T-helper 22 cell (primary cell): ENCODE measurements around the gene DNTTIP2.
"Not testable (repeated sequence)": the region's sequence is repeated elsewhere in the genome, so short reads cannot be mapped to it uniquely, and the experiment has no call there.

Experiments used
- DNase-seq: peaks from one replicate; pipeline ENCODE4 v3.0.0-alpha.2; 2020; ENCODE audit warnings: low read depth

The DNTTIP2 gene

GRCh38 chr1:93842750-93843500, 36.1 kb downstream of the DNTTIP2 start:
- DNase-seq = no peak

GRCh38 chr1:93841771-93842170, 37.2 kb downstream of the DNTTIP2 start:
- DNase-seq = no peak

- DNase-seq = no peak
Measured at GRCh38 chr1:93840956-93841482, 38.0 kb downstream of the DNTTIP2 start.

GRCh38 chr1:93839753-93840152, 39.3 kb downstream of the DNTTIP2 start:
- DNase-seq = no peak

GRCh38 chr1:93839307-93839706, 39.7 kb downstream of the DNTTIP2 start:
- DNase-seq = no peak

GRCh38 chr1:93837961-93838360, 41.0 kb downstream of the DNTTIP2 start:
- DNase-seq = no peak

GRCh38 chr1:93833293-93833692, 45.7 kb downstream of the DNTTIP2 start:
- not testable (repeated sequence) for DNase-seq

GRCh38 chr1:93829061-93829460, 49.9 kb downstream of the DNTTIP2 start:
- DNase-seq = no peak

- DNase-seq = no peak
Measured at GRCh38 chr1:93828367-93828755, 50.6 kb downstream of the DNTTIP2 start.

- no peak for DNase-seq
Measured at GRCh38 chr1:93827633-93828366, 51.2 kb downstream of the DNTTIP2 start.

- no peak for DNase-seq
Measured at GRCh38 chr1:93827128-93827527, 51.9 kb downstream of the DNTTIP2 start.

GRCh38 chr1:93824834-93825233, 54.2 kb downstream of the DNTTIP2 start:
- no peak for DNase-seq

- DNase-seq = no peak
Measured at GRCh38 chr1:93822730-93823425, 56.1 kb downstream of the DNTTIP2 start.

GRCh38 chr1:93821423-93822144, 57.4 kb downstream of the DNTTIP2 start:
- no peak for DNase-seq

- no peak for DNase-seq
Measured at GRCh38 chr1:93820554-93821422, 58.2 kb downstream of the DNTTIP2 start.

GRCh38 chr1:93818570-93818959, 60.4 kb downstream of the DNTTIP2 start:
- no peak for DNase-seq

GRCh38 chr1:93817819-93818569, 61.0 kb downstream of the DNTTIP2 start:
- peak; percentile 17 for DNase-seq

- DNase-seq = no peak
Measured at GRCh38 chr1:93816970-93817678, 61.9 kb downstream of the DNTTIP2 start.
